NB4 (cell line): Measurements from ENCODE around the gene VWA3B.

ENCODE experiments used
- POLR2A ChIP-seq: IDR thresholded peaks from 2 replicates; pipeline ENCODE4 v1.6.1; 2011; ENCODE audit warnings: mild to moderate bottlenecking; ENCODE audit not compliant: insufficient read length; ENCODE audit errors: extremely low read depth
- TF ChIP-seq, protein P1 (sequence below): IDR thresholded peaks from one replicate; pipeline ENCODE4 v1.5.1; 2012; ENCODE audit warnings: low read depth, low read length

DNA sequence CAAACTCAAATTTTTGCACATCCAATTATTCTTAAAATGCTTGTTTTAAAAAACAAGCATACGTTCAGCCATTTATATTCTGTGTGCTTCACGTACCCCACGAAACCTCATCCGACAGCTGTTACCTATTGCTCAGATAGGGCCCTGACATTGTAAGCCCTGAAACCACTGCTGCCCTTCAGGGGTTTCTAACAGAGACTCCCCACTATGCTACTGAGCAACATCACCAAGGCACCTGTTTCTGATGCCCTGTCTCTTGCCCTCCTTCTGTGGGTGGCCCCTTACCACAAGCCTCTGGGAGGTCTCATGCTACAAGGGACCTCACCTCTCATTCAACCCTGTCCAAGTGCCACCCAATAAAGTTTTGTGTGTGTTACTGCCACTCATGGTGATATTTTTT, 240.8 kb downstream of the VWA3B start:
- TF ChIP-seq, protein P1, sequence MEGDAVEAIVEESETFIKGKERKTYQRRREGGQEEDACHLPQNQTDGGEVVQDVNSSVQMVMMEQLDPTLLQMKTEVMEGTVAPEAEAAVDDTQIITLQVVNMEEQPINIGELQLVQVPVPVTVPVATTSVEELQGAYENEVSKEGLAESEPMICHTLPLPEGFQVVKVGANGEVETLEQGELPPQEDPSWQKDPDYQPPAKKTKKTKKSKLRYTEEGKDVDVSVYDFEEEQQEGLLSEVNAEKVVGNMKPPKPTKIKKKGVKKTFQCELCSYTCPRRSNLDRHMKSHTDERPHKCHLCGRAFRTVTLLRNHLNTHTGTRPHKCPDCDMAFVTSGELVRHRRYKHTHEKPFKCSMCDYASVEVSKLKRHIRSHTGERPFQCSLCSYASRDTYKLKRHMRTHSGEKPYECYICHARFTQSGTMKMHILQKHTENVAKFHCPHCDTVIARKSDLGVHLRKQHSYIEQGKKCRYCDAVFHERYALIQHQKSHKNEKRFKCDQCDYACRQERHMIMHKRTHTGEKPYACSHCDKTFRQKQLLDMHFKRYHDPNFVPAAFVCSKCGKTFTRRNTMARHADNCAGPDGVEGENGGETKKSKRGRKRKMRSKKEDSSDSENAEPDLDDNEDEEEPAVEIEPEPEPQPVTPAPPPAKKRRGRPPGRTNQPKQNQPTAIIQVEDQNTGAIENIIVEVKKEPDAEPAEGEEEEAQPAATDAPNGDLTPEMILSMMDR = no peak
- TF ChIP-seq POLR2A = no peak
